ENCODE measurements around the gene LY86. TPM values are rescaled to one million over a fixed set of nuclear protein-coding genes. Genes with fewer than 3 reads are reported as not detected.

LY86 gene
- total RNA-seq, 1 experiment from 2014 or later = not detected

GRCh38 chr6:6596529-6597328 lies 8.2 kb downstream of the LY86 start:
- H4K8ac ChIP-seq (replicated peaks; ENCODE audit: insufficient read length, low read depth, low read length) = no peak overlapping the region
- TF ChIP-seq CTCF (conservative IDR thresholded peaks at IDR 0.05) = no peak
- H4K20me1 ChIP-seq (ENCODE audit: control insufficient read depth, insufficient read depth, insufficient read length) = no peaks in the 10 kb centered on the region
- no peak overlapping the region for H3K4ac ChIP-seq (ENCODE audit: low read depth, low read length)
- no peak overlapping the region for H3K9ac ChIP-seq (ENCODE audit: extremely low read depth, insufficient read length, low read length)
- peaks cover 2% of the 10 kb centered on the region; the same call in 1 of the 2 replicates for H3K4me1 ChIP-seq (ENCODE audit: insufficient read depth, low read length)
- H3K27ac ChIP-seq (ENCODE audit: insufficient read length, low read depth, low read length) = no peak overlapping the region
- H3K36me3 Mint-ChIP-seq (ENCODE audit: insufficient read depth in 1 of 3, low read depth in 3 of 3) = no peaks in the 10 kb centered on the region
- no peak overlapping the region for H3K4me3 Mint-ChIP-seq
- no peak overlapping the region for H3K56ac ChIP-seq (ENCODE audit: insufficient read length, low read depth, low read length)
- no peaks in the 10 kb centered on the region for H3K79me2 ChIP-seq (ENCODE audit: insufficient read depth, low read length)
- H2BK5ac ChIP-seq (ENCODE audit: insufficient read length, low read length) = no peak overlapping the region
- no peak overlapping the region for H2BK12ac ChIP-seq (ENCODE audit: insufficient read length, low read depth, low read length)
- H3T11ph ChIP-seq (ENCODE audit: low read length) = no peak overlapping the region
- no peak overlapping the region for H3K18ac ChIP-seq (ENCODE audit: insufficient read length, low read depth, low read length)
- H3K4me2 ChIP-seq (ENCODE audit: insufficient read depth, insufficient read length, low read length) = no peak overlapping the region
- no peak overlapping the region for H2BK120ac ChIP-seq (ENCODE audit: low read depth, low read length, poor library complexity, severe bottlenecking)
- H2AFZ ChIP-seq (ENCODE audit: low read length) = no peak overlapping the region
- H3K23ac ChIP-seq (ENCODE audit: insufficient read length, low read depth, low read length) = no peak overlapping the region
- no peak overlapping the region for H2AK5ac ChIP-seq (ENCODE audit: insufficient read length, low read length)
- H3K27me3 Mint-ChIP-seq (ENCODE audit: low read depth) = peaks cover 1% of the 10 kb centered on the region
- H2BK15ac ChIP-seq (ENCODE audit: low read depth, low read length) = no peak overlapping the region
- no peaks in the 10 kb centered on the region for H3K27me3 ChIP-seq (ENCODE audit: insufficient read depth, low read length)
- no peak overlapping the region for H4K91ac ChIP-seq (ENCODE audit: insufficient read length, low read depth, low read length)
- no CpG with 5 or more reads among the region's 14 CpGs for WGBS (ENCODE audit: extremely low coverage, insufficient read length, low lambda C conversion rate)
- H3K79me1 ChIP-seq (ENCODE audit: insufficient read depth, low read depth, low read length, poor library complexity, severe bottlenecking) = no peaks in the 10 kb centered on the region
- no peak for DNase-seq
- no peak overlapping the region for H2BK20ac ChIP-seq (ENCODE audit: low read depth, low read length, poor library complexity, severe bottlenecking)
- peaks cover 10 to 12% of the 10 kb centered on the region in 2 experiments for H3K4me1 Mint-ChIP-seq
- no peaks in the 10 kb centered on the region for H3K23me2 ChIP-seq (ENCODE audit: insufficient read length, low read depth, low read length, poor library complexity, severe bottlenecking)
- H3K9me3 Mint-ChIP-seq = no peaks in the 10 kb centered on the region
- no peaks in the 10 kb centered on the region for H3K9me3 ChIP-seq (ENCODE audit: control insufficient read depth, low read depth, low read length)
- no peak overlapping the region for H4K5ac ChIP-seq (ENCODE audit: insufficient read length, low read depth, low read length)
- no peak overlapping the region for H3K14ac ChIP-seq (ENCODE audit: insufficient read depth, low read length)
- no peak overlapping the region for H3K27ac Mint-ChIP-seq

All from H9 (cell line).